ENCODE measurements around the gene RASD1. TPM values are rescaled to one million over a fixed set of nuclear protein-coding genes. Genes with fewer than 3 reads are reported as not detected.

The RASD1 gene
- total RNA-seq, 2 donors from 2014 or later, result 20.9 to 24.6 TPM

Other genes with a start within 250 kb of the RASD1 start
- gene COPS3, start 215.1 kb downstream of the RASD1 start, total RNA-seq, result 10 to 100 TPM; 33.8 to 40.7 TPM
- gene NT5M, start 193.0 kb downstream of the RASD1 start, total RNA-seq, result 1 to 10 TPM; 1.6 TPM
- gene MED9, start 19.4 kb downstream of the RASD1 start, total RNA-seq, result 10 to 100 TPM; 19.5 to 20.4 TPM
- gene PEMT, start 95.3 kb upstream of the RASD1 start, total RNA-seq, result 10 to 100 TPM; 13.8 to 18.6 TPM
- 10 to 100 TPM; 15.8 to 23.8 TPM for gene RAI1, start 185.1 kb upstream of the RASD1 start, total RNA-seq